A549 (cell line): ENCODE results near the gene EAPP. TPM values are rescaled to one million over a fixed set of nuclear protein-coding genes. Genes with fewer than 3 reads are reported as not detected.
"Not testable (repeated sequence)": the region's sequence is repeated elsewhere in the genome, so short reads cannot be mapped to it uniquely, and the experiment has no call there.

ENCODE experiments used
- ATAC-seq, 2 experiments: fragments of 200-7000 bp in 1 of 2; fragments of >200 bp in 1 of 2; cut with Nextera tagmentation in 1 of 2; cut with Tn5 transposase in 1 of 2; 3 replicates each; pipeline versions ENCODE4 v1.8.0 to v1.9.1; 2018 to 2020; ENCODE audit warnings: mild to moderate bottlenecking in 1 of 2, moderate library complexity in 1 of 2
- CTCF ChIA-PET: fragments of 300-600 bp; sonication (Branson Sonifier 250); formaldehyde crosslinking; extraction: SDS; loops from one replicate; lab custom pipeline; 2021; ENCODE audit warnings: antibody characterized with exemption, inconsistent platforms; lab: Yijun Ruan, JAX
- POLR2A ChIA-PET: fragments of 350-600 bp; formaldehyde crosslinking; extraction: SDS; loops from one replicate; lab custom pipeline; 2021; ENCODE audit warnings: antibody characterized with exemption, inconsistent platforms; lab: Yijun Ruan, JAX
- DNase-seq, 2 experiments: peaks; one replicate each; pipeline versions ENCODE4 v3.0.0 to v3.0.0-alpha.2; 2011 to 2016; ENCODE audit warnings: low read depth in 1 of 2, low spot score in 1 of 2
- FAIRE-seq: peaks from 2 replicates; lab custom pipeline; 2011; peaks lifted over from hg19 to GRCh38; lab: Jason Lieb, UNC
- H3K27ac ChIP-seq, 2 experiments: fragments of >200 bp; sonication (Bioruptor Twin); formaldehyde crosslinking; 3 replicates each; pipeline ENCODE4 v1.5.1; 2016 to 2017
- H3K4me1 ChIP-seq: fragments of >200 bp; sonication (Bioruptor Twin); formaldehyde crosslinking; 3 replicates; pipeline ENCODE4 v1.6.1; 2016
- H3K4me2 ChIP-seq: fragments of >200 bp; sonication (Bioruptor Twin); formaldehyde crosslinking; 3 replicates; pipeline ENCODE4 v1.6.1; 2016
- H3K4me3 ChIP-seq: fragments of >200 bp; sonication (Bioruptor Twin); formaldehyde crosslinking; 3 replicates; pipeline ENCODE4 v1.5.1; 2016
- H3K9me3 ChIP-seq: fragments of >200 bp; sonication (Bioruptor Twin); formaldehyde crosslinking; 3 replicates; pipeline ENCODE4 v1.6.1; 2016
- BHLHE40 ChIP-seq: IDR thresholded peaks from 2 replicates; pipeline ENCODE4 v1.6.1; 2012; ENCODE audit warnings: low read depth, low read length, inconsistent platforms
- CHD4 ChIP-seq: fragments of 200-600 bp; sonication (generic); IDR thresholded peaks from 2 replicates; pipeline ENCODE4 v1.6.1; 2016; ENCODE audit warnings: antibody characterized with exemption, mild to moderate bottlenecking, borderline replicate concordance
- EHMT2 ChIP-seq: fragments of 200-600 bp; sonication (generic); IDR thresholded peaks from 2 replicates; pipeline ENCODE4 v1.6.1; 2016; ENCODE audit warnings: antibody characterized with exemption, low read depth, mild to moderate bottlenecking, moderate library complexity
- FOSL2 ChIP-seq, 2 experiments: fragments of 450-650 bp in 1 of 2; fragments of >200 bp in 1 of 2; sonication (Bioruptor Twin) in 1 of 2; formaldehyde crosslinking; IDR thresholded peaks; 2 replicates each; pipeline versions ENCODE4 v1.5.0 to v1.6.1; 2016 to 2020; ENCODE audit warnings: mild to moderate bottlenecking in 1 of 2, moderate library complexity in 1 of 2
- GATA3 ChIP-seq: IDR thresholded peaks from 2 replicates; pipeline ENCODE4 v1.6.1; 2012; ENCODE audit warnings: borderline replicate concordance
- HDAC2 ChIP-seq: fragments of 200-600 bp; sonication (generic); IDR thresholded peaks from 2 replicates; pipeline ENCODE4 v1.6.1; 2016
- HEYL ChIP-seq: fragments of 250-450 bp; sonication (Bioruptor Pico); IDR thresholded peaks from 2 replicates; pipeline ENCODE4 v1.8.0; 2021; ENCODE audit warnings: mild to moderate bottlenecking, moderate library complexity
- HOXA7 ChIP-seq: fragments of 250-450 bp; sonication (Bioruptor Pico); IDR thresholded peaks from 2 replicates; pipeline ENCODE4 v1.5.0; 2020; ENCODE audit warnings: mild to moderate bottlenecking, moderate library complexity
- HOXB13 ChIP-seq: fragments of 250-450 bp; sonication (Bioruptor Pico); IDR thresholded peaks from 2 replicates; pipeline ENCODE4 v1.5.0; 2020; ENCODE audit warnings: low read depth, mild to moderate bottlenecking, moderate library complexity
- HOXB5 ChIP-seq: fragments of 250-450 bp; sonication (Bioruptor Pico); IDR thresholded peaks from 2 replicates; pipeline ENCODE4 v1.5.0; 2020; ENCODE audit warnings: mild to moderate bottlenecking, moderate library complexity
- KDM5A ChIP-seq: fragments of 200-600 bp; sonication (generic); IDR thresholded peaks from 2 replicates; pipeline ENCODE4 v1.6.1; 2016; ENCODE audit warnings: antibody characterized with exemption, mild to moderate bottlenecking
- MAZ ChIP-seq: fragments of 150-350 bp; IDR thresholded peaks from 2 replicates; pipeline ENCODE4 v1.6.1; 2014; ENCODE audit warnings: antibody characterized with exemption, low read depth, low read length, borderline replicate concordance
- NFE2L2 ChIP-seq: fragments of 150-350 bp; conservative IDR thresholded peaks from 2 replicates; pipeline ENCODE4 v1.6.1; 2014; ENCODE audit warnings: low read length
- NPAS2 ChIP-seq: fragments of 250-450 bp; sonication (Bioruptor Pico); IDR thresholded peaks from 2 replicates; pipeline ENCODE4 v1.8.0; 2022; ENCODE audit warnings: mild to moderate bottlenecking, moderate library complexity, borderline replicate concordance
- NR3C1 ChIP-seq: fragments of >200 bp; sonication (Bioruptor Twin); formaldehyde crosslinking; IDR thresholded peaks from 3 replicates; pipeline ENCODE4 v1.6.1; 2017
- POLR2AphosphoS2 ChIP-seq: conservative IDR thresholded peaks from 2 replicates; pipeline ENCODE4 v1.6.1; 2012; ENCODE audit warnings: low read length, improper control_type of control experiment, inconsistent platforms
- RAD21 ChIP-seq, 2 experiments: fragments of >200 bp in 1 of 2; sonication (Bioruptor Twin) in 1 of 2; formaldehyde crosslinking in 1 of 2; IDR thresholded peaks in 1 of 2; conservative IDR thresholded peaks in 1 of 2; 2 replicates in 1 of 2; 3 replicates in 1 of 2; pipeline ENCODE4 v1.6.1; 2012 to 2018; ENCODE audit warnings: inconsistent platforms in 1 of 2
- RCOR1 ChIP-seq: fragments of 150-350 bp; IDR thresholded peaks from 2 replicates; pipeline ENCODE4 v1.6.1; 2014; ENCODE audit warnings: antibody characterized with exemption, low read length, low read depth
- SMC3 ChIP-seq: fragments of >200 bp; sonication (Bioruptor Twin); formaldehyde crosslinking; IDR thresholded peaks from 3 replicates; pipeline ENCODE4 v1.6.1; 2018; ENCODE audit warnings: inconsistent platforms
- SREBF2 ChIP-seq: fragments of 450-650 bp; IDR thresholded peaks from 2 replicates; pipeline ENCODE4 v1.6.1; 2014; ENCODE audit warnings: mild to moderate bottlenecking, moderate library complexity
- TFCP2L1 ChIP-seq: fragments of 250-450 bp; sonication (Bioruptor Pico); IDR thresholded peaks from 2 replicates; pipeline ENCODE4 v1.5.0; 2021; ENCODE audit warnings: mild to moderate bottlenecking
- USF2 ChIP-seq: fragments of 450-650 bp; IDR thresholded peaks from 2 replicates; pipeline ENCODE4 v1.6.1; 2014; ENCODE audit warnings: antibody characterized with exemption
- ZFP36 ChIP-seq: fragments of 450-650 bp; IDR thresholded peaks from 2 replicates; pipeline ENCODE4 v1.6.1; 2014; ENCODE audit warnings: borderline replicate concordance; ENCODE audit not compliant: partially characterized antibody
- ZNF302 ChIP-seq: fragments of 250-450 bp; sonication (Bioruptor Pico); IDR thresholded peaks from 2 replicates; pipeline ENCODE4 v1.9.0; 2021; ENCODE audit warnings: inconsistent platforms, mild to moderate bottlenecking, moderate library complexity
- WGBS: methylation state at CpG from one replicate; pipeline ENCODE4 v1.1.6; 2017; ENCODE audit errors: missing lambda C conversion rate; 5-methylcytosine and 5-hydroxymethylcytosine counted together
- polyA plus RNA-seq, 4 experiments: library from polyadenylated mRNA; depleted of rRNA in 3 of 4; stranded (reverse); fragments of >200 nt; fragmentation: RNase III in 1 of 4; extraction: RNeasy Plus Mini Kit Qiagen cat#74134 plus additional on column Dnase treatment in 1 of 4; gene quantifications; 2 replicates in 3 of 4; 3 replicates in 1 of 4; pipeline ENCODE4 v1.2.3, GENCODE V29; 2011 to 2017
- TF ChIP-seq, protein P1 (sequence below): fragments of 250-450 bp; sonication (Bioruptor Pico); IDR thresholded peaks from 2 replicates; pipeline ENCODE4 v1.5.0; 2020; ENCODE audit warnings: low read depth, mild to moderate bottlenecking, moderate library complexity
- TF ChIP-seq, protein P2 (sequence below): IDR thresholded peaks from 2 replicates; pipeline ENCODE4 v1.6.1; 2012
- TF ChIP-seq, protein P3 (sequence below): IDR thresholded peaks from 2 replicates; pipeline ENCODE4 v1.6.1; 2012; ENCODE audit warnings: low read depth, borderline replicate concordance
- TF ChIP-seq, protein P4 (sequence below): fragments of >200 bp; sonication (Bioruptor Twin); formaldehyde crosslinking; IDR thresholded peaks from 2 replicates; pipeline ENCODE4 v1.6.1; 2016

Gene EAPP
- polyA plus RNA-seq, 2 of the 4 experiments (the other 2 are of a cell fraction) = 44.6 to 93.0 TPM

DNA sequence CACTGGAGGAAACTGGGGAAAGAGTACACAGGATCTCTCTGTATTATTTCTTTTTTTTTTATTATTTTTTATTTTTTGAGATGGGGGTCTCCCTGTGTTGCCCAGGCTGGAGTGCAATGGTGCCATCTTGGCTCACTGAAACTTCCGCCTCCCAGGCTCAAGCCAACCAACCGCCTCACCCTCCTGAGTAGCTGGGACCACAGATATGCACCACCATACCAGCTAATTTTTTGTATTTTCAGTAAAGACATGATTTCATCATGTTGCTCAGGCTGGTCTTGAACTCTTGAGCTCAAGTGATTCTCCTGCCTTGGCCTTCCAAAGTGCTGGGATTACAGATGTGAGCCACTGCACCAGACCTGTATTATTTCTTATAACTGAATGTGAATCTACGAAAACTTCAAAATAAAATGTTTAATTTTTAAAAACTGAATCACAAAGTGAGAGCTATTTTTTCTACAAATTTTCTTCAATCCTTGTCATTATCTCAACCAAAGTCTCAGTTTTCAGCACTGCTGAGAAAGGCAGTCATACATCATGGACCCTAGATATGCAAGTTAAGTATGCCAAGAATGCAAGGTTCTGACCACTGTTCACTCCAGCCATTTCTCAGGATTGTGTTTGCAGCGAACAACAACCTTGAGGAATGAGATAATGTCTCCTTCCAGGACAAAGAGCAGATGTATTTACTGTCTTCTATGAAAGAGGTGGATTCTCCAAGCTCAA is 2.4 kb downstream of the EAPP start:
- peak overlapping the region; percentile 86 for H3K4me2 ChIP-seq
- ChIA-PET POLR2A (interaction anchor here (0.7 kb wide), 1 partner anchor 447 kb away, joined by 12 read pairs; no protein-coding TSS in a partner anchor), CTCF (interaction anchor here (1.1 to 2.7 kb wide), 4 partner anchors 17 to 206 kb away, joined by 5 to 9 read pairs (median 7); no protein-coding TSS in a partner anchor)
- no peak overlapping the region for H3K4me3 ChIP-seq
- H3K27ac ChIP-seq = no peak overlapping the region
- H3K9me3 ChIP-seq = no peaks in the 10 kb centered on the region
- no peak for FAIRE-seq
- ATAC-seq = no peak
- peaks cover 17% of the 10 kb centered on the region; the same call in 2 of the 3 replicates for H3K4me1 ChIP-seq
- 89% methylated on average over 4 of the region's 4 CpGs for WGBS
- no peak for DNase-seq
- TF ChIP-seq SMC3 (no peak), HOXB5 (CRISPR knock-in tag) (no peak), GATA3 (no peak), BHLHE40 (no peak), ZNF302 (CRISPR knock-in tag) (no peak), NPAS2 (CRISPR knock-in tag) (no peak), TFCP2L1 (no peak), RAD21 (conservative IDR thresholded peaks at IDR 0.05 in 1 of 2, IDR thresholded peaks at IDR 0.05 in 1 of 2) (no peak), CHD4 (no peak), NR3C1 (no peak), KDM5A (no peak), EHMT2 (no peak), SREBF2 (no peak), RCOR1 (no peak), POLR2AphosphoS2 (no peak)
- TF ChIP-seq, protein P1, sequence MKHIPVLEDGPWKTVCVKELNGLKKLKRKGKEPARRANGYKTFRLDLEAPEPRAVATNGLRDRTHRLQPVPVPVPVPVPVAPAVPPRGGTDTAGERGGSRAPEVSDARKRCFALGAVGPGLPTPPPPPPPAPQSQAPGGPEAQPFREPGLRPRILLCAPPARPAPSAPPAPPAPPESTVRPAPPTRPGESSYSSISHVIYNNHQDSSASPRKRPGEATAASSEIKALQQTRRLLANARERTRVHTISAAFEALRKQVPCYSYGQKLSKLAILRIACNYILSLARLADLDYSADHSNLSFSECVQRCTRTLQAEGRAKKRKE = no peak
- TF ChIP-seq, protein P2, sequence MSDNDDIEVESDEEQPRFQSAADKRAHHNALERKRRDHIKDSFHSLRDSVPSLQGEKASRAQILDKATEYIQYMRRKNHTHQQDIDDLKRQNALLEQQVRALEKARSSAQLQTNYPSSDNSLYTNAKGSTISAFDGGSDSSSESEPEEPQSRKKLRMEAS = no peak
- TF ChIP-seq, protein P3, sequence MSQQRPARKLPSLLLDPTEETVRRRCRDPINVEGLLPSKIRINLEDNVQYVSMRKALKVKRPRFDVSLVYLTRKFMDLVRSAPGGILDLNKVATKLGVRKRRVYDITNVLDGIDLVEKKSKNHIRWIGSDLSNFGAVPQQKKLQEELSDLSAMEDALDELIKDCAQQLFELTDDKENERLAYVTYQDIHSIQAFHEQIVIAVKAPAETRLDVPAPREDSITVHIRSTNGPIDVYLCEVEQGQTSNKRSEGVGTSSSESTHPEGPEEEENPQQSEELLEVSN = no peak

- no peak; a peak in 2 of 6 replicates for ATAC-seq
- no peak overlapping the region for H3K4me2 ChIP-seq
- POLR2A ChIA-PET = no interaction called here
- TF ChIP-seq HDAC2 = no peak
- TF ChIP-seq, all 56 proteins: peak for 0
- CTCF ChIA-PET = no interaction called here
- no peak overlapping the region for H3K4me3 ChIP-seq
- no peak for FAIRE-seq
- H3K9me3 ChIP-seq = no peaks in the 10 kb centered on the region
- DNase-seq = no peak
- H3K27ac ChIP-seq = no peak overlapping the region
- WGBS = 95% methylated on average over 1 of the region's 1 CpG
- H3K4me1 ChIP-seq = no peaks in the 10 kb centered on the region
Observed at GRCh38 chr14:34527591-34527990, 11.9 kb downstream of the EAPP start.

GRCh38 chr14:34524216-34524615 is 15.3 kb downstream of the EAPP start:
- CTCF ChIA-PET, H3K4me1 ChIP-seq, FAIRE-seq, DNase-seq, H3K9me3 ChIP-seq, ATAC-seq, POLR2A ChIA-PET, H3K4me3 ChIP-seq, H3K27ac ChIP-seq, H3K4me2 ChIP-seq: not testable (repeated sequence)
- 94% methylated on average over 8 of the region's 8 CpGs for WGBS

GRCh38 chr14:34522496-34522895 is 17.0 kb downstream of the EAPP start:
- ATAC-seq (no peak), DNase-seq (no peak), FAIRE-seq (no peak)
- no peaks in the 10 kb centered on the region for H3K4me1 ChIP-seq
- H3K9me3 ChIP-seq = no peaks in the 10 kb centered on the region
- no peak overlapping the region for H3K4me2 ChIP-seq
- 98% methylated on average over 2 of the region's 2 CpGs for WGBS
- TF ChIP-seq NFE2L2 = no peak
- TF ChIP-seq ZFP36 = no peak
- TF ChIP-seq HOXA7 (CRISPR knock-in tag) = no peak
- no peak for TF ChIP-seq ZNF302 (CRISPR knock-in tag)
- TF ChIP-seq HEYL (CRISPR knock-in tag) = no peak
- TF ChIP-seq NR3C1 = no peak
- no peak for TF ChIP-seq FOSL2 (IDR thresholded peaks at IDR 0.05)
- no peak for TF ChIP-seq FOSL2 (CRISPR knock-in tag; IDR thresholded peaks at IDR 0.05)
- TF ChIP-seq MAZ = no peak
- no peak for TF ChIP-seq USF2
- TF ChIP-seq HOXB13 (CRISPR knock-in tag) = no peak
- TF ChIP-seq POLR2AphosphoS2 = no peak
- TF ChIP-seq, protein P4, sequence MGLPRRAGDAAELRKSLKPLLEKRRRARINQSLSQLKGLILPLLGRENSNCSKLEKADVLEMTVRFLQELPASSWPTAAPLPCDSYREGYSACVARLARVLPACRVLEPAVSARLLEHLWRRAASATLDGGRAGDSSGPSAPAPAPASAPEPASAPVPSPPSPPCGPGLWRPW = no peak
- no peak for TF ChIP-seq KDM5A
- no peak overlapping the region for H3K4me3 ChIP-seq
- H3K27ac ChIP-seq = no peak overlapping the region
- ChIA-PET CTCF (interaction anchor here (0.5 to 0.7 kb wide), 4 partner anchors 23 to 743 kb away, joined by 3 to 4 read pairs (median 3); no protein-coding TSS in a partner anchor), POLR2A (no interaction called here)
